C4-2B (cell line): ENCODE data around the gene SCYL3.

ENCODE experiments used
- CTCF ChIP-seq: fragments of 450-650 bp; conservative IDR thresholded peaks from 2 replicates; pipeline ENCODE4 v1.5.1; 2017; ENCODE audit warnings: mild to moderate bottlenecking
- ZFX ChIP-seq: fragments of 450-650 bp; IDR thresholded peaks from 2 replicates; pipeline ENCODE4 v1.6.1; 2017

- TF ChIP-seq CTCF: no peak
- TF ChIP-seq ZFX: no peak
These were observed 6.9 kb upstream of the SCYL3 start for GRCh38 chr1:169900571-169900970.
